OCI-LY7 (cell line): Measurements from ENCODE around the gene CR1L. TPM values are rescaled to one million over a fixed set of nuclear protein-coding genes. Genes with fewer than 3 reads are reported as not detected.
"Not testable (repeated sequence)": the region's sequence is repeated elsewhere in the genome, so short reads cannot be mapped to it uniquely, and the experiment has no call there.

Source experiments
- BruUV-seq: library from RNA; stranded (reverse); fragments of 400-500 nt; replicated peaks from 2 replicates; lab custom pipeline; 2021; lab: Mats Ljungman, UMichigan
- CTCF ChIA-PET: fragments of 300-600 bp; sonication (Branson Sonifier 250); formaldehyde crosslinking; loops from one replicate; lab custom pipeline; 2022; ENCODE audit warnings: antibody characterized with exemption; ENCODE audit not compliant: unreplicated experiment; lab: Charles Lee
- POLR2A ChIA-PET: fragments of 300-600 bp; sonication (Branson Sonifier 250); formaldehyde crosslinking; loops from one replicate; lab custom pipeline; 2022; ENCODE audit warnings: antibody characterized with exemption; lab: Charles Lee
- DNase-seq: peaks from one replicate; pipeline ENCODE4 v3.0.0-alpha.2; 2015; ENCODE audit warnings: low spot score
- H2AFZ ChIP-seq: fragments of 200-600 bp; sonication (generic), shearing (Covaris generic); 2 replicates; pipeline ENCODE4 v1.6.1; 2014; ENCODE audit warnings: mild to moderate bottlenecking, antibody characterized with exemption, low read length, moderate library complexity
- H3K27ac ChIP-seq: fragments of 200-600 bp; sonication (generic); 2 replicates; pipeline ENCODE4 v1.5.1; 2014; ENCODE audit warnings: mixed run types, low read depth, mild to moderate bottlenecking, moderate library complexity, low read length, inconsistent platforms; ENCODE audit not compliant: poor library complexity, severe bottlenecking
- H3K36me3 ChIP-seq: fragments of 200-600 bp; sonication (generic); 2 replicates; pipeline ENCODE4 v1.6.1; 2014; ENCODE audit warnings: mild to moderate bottlenecking, antibody characterized with exemption, low read length, moderate library complexity, mixed read lengths; ENCODE audit not compliant: insufficient read depth
- H3K4me1 ChIP-seq: fragments of 200-600 bp; sonication (generic); 2 replicates; pipeline ENCODE4 v1.5.1; 2014; ENCODE audit warnings: mild to moderate bottlenecking, low read length; ENCODE audit not compliant: insufficient read depth, poor library complexity, severe bottlenecking
- H3K4me2 ChIP-seq: fragments of 200-600 bp; sonication (generic); 2 replicates; pipeline ENCODE4 v1.6.1; 2014; ENCODE audit warnings: mild to moderate bottlenecking, low read length
- H3K4me3 ChIP-seq: fragments of 200-600 bp; sonication (generic); 2 replicates; pipeline ENCODE4 v1.5.1; 2014; ENCODE audit warnings: mild to moderate bottlenecking, low read depth, low read length; ENCODE audit not compliant: poor library complexity, severe bottlenecking
- H3K79me2 ChIP-seq: fragments of 200-600 bp; sonication (generic); 2 replicates; pipeline ENCODE4 v1.6.1; 2016; ENCODE audit warnings: low read depth, mild to moderate bottlenecking, low read length, moderate library complexity, mixed read lengths; ENCODE audit not compliant: insufficient read depth
- H3K9me2 ChIP-seq: fragments of 200-600 bp; sonication (generic); 2 replicates; pipeline ENCODE4 v1.6.1; 2016; ENCODE audit warnings: mild to moderate bottlenecking, low read length, mixed read lengths; ENCODE audit not compliant: insufficient read depth
- H3K9me3 ChIP-seq: fragments of 200-600 bp; sonication (generic); 2 replicates; pipeline ENCODE4 v1.6.1; 2014; ENCODE audit warnings: mild to moderate bottlenecking, mixed run types, low read length, mixed read lengths
- H4K20me1 ChIP-seq: fragments of 200-600 bp; sonication (generic); 2 replicates; pipeline ENCODE4 v1.6.1; 2014; ENCODE audit warnings: mild to moderate bottlenecking, antibody characterized with exemption, low read length, moderate library complexity, mixed read lengths; ENCODE audit not compliant: insufficient read depth
- CTCF ChIP-seq: fragments of 200-600 bp; sonication (generic); conservative IDR thresholded peaks from 2 replicates; pipeline ENCODE4 v1.5.1; 2014; ENCODE audit warnings: mild to moderate bottlenecking, antibody characterized with exemption, low read length, moderate library complexity, mixed read lengths
- EZH2phosphoT487 ChIP-seq: fragments of 200-600 bp; sonication (generic); IDR thresholded peaks from 2 replicates; pipeline ENCODE4 v1.6.1; 2018; ENCODE audit warnings: low read depth, borderline replicate concordance, mild to moderate bottlenecking, mixed run types, antibody characterized with exemption, low read length, moderate library complexity, mixed read lengths
- intact Hi-C: fragments of 100-400 bp; cut with micrococcal nuclease; formaldehyde crosslinking; loops from one replicate; pipeline ENCODE4 v1.10.0; 2022; ENCODE audit not compliant: unreplicated experiment
- total RNA-seq, 2 experiments: library from RNA; depleted of rRNA in 1 of 2; stranded (reverse); fragments of >200 nt in 1 of 2; shearing (Covaris generic) in 1 of 2; gene quantifications; 2 replicates each; pipeline ENCODE4 v1.2.3, GENCODE V29; 2014 to 2022

CR1L gene
- total RNA-seq, 2 experiments from 2014 or later = not detected

- ChIA-PET POLR2A (interaction anchor here (0.6 to 1.0 kb wide), 2 partner anchors 196 to 265 kb away, joined by 3 read pairs; partner anchors contain the start of gene CR1), CTCF (no interaction called here)
- no peaks in the 10 kb centered on the region for H4K20me1 ChIP-seq
- H3K9me3 ChIP-seq = no peaks in the 10 kb centered on the region
- no peak for TF ChIP-seq CTCF
- no peak for TF ChIP-seq EZH2phosphoT487
- H3K36me3 ChIP-seq = no peaks in the 10 kb centered on the region
- no peak overlapping the region for H3K4me3 ChIP-seq
- no peaks in the 10 kb centered on the region for H3K9me2 ChIP-seq
- H3K79me2 ChIP-seq = no peaks in the 10 kb centered on the region
- no peak overlapping the region for H2AFZ ChIP-seq
- intact Hi-C loops = no loop called here
- no peak for DNase-seq
- no peak overlapping the region for H3K4me2 ChIP-seq
- no peaks in the 10 kb centered on the region for H3K4me1 ChIP-seq
- BruUV-seq = no TSS peak
- H3K27ac ChIP-seq = no peak overlapping the region
Measured at GRCh38 chr1:207691841-207692240, 46.9 kb downstream of the CR1L start.

GRCh38 chr1:207692291-207692690 is 47.4 kb downstream of the CR1L start:
- H3K79me2 ChIP-seq, DNase-seq, H3K36me3 ChIP-seq, H3K27ac ChIP-seq, H4K20me1 ChIP-seq, H3K4me2 ChIP-seq, H3K9me2 ChIP-seq, intact Hi-C loops, H3K4me1 ChIP-seq, H3K4me3 ChIP-seq, H3K9me3 ChIP-seq, H2AFZ ChIP-seq, BruUV-seq, CTCF ChIA-PET: not testable (repeated sequence)
- POLR2A ChIA-PET = interaction anchor here (0.6 kb wide), 1 partner anchor 265 kb away, joined by 3 read pairs; no protein-coding TSS in a partner anchor

- Histone ChIP-seq H3K27ac (no peak overlapping the region), H3K4me2 (no peak overlapping the region), H3K9me2 (no peaks in the 10 kb centered on the region), H4K20me1 (no peaks in the 10 kb centered on the region), H3K36me3 (no peaks in the 10 kb centered on the region), H3K4me3 (no peak overlapping the region), H2AFZ (no peak overlapping the region), H3K79me2 (no peaks in the 10 kb centered on the region), H3K9me3 (no peaks in the 10 kb centered on the region), H3K4me1 (no peaks in the 10 kb centered on the region)
- intact Hi-C loops = no loop called here
- no peak for DNase-seq
- POLR2A ChIA-PET = no interaction called here
- no TSS peak for BruUV-seq
- CTCF ChIA-PET = no interaction called here
- TF ChIP-seq EZH2phosphoT487 (no peak), CTCF (no peak)
Measured at GRCh38 chr1:207695891-207696290, 51.0 kb downstream of the CR1L start.
